Erythroblast (primary cell): ENCODE data around the gene ZDHHC11.
"Not testable (repeated sequence)": the region's sequence is repeated elsewhere in the genome, so short reads cannot be mapped to it uniquely, and the experiment has no call there.

Experiments used
- GATA1 ChIP-seq: IDR thresholded peaks from 2 replicates; pipeline ENCODE4 v1.6.1; 2011; ENCODE audit warnings: low read depth, mild to moderate bottlenecking, control low read depth, low read length, moderate library complexity
- POLR2A ChIP-seq: IDR thresholded peaks from 2 replicates; pipeline ENCODE4 v1.6.1; 2011; ENCODE audit warnings: mild to moderate bottlenecking, low read length

- TF ChIP-seq POLR2A, GATA1: not testable (repeated sequence)
These were observed 68.4 kb downstream of the ZDHHC11 start for GRCh38 chr5:782356-782755.
